Hepatocyte (in vitro differentiated cells): ENCODE data around the gene DEFB108B. TPM values are rescaled to one million over a fixed set of nuclear protein-coding genes. Genes with fewer than 3 reads are reported as not detected.
"Not testable (repeated sequence)": the region's sequence is repeated elsewhere in the genome, so short reads cannot be mapped to it uniquely, and the experiment has no call there.

ENCODE experiments used
- DNase-seq: peaks from one replicate; pipeline ENCODE4 v3.0.0-alpha.2; 2016; ENCODE audit warnings: low spot score
- H2AFZ ChIP-seq: fragments of 200-600 bp; sonication (generic); 2 replicates; pipeline ENCODE4 v1.6.0; 2016; ENCODE audit warnings: antibody characterized with exemption, mild to moderate bottlenecking
- H3K27ac ChIP-seq: fragments of 200-600 bp; sonication (generic); 2 replicates; pipeline ENCODE4 v1.5.1; 2016; ENCODE audit warnings: mild to moderate bottlenecking
- H3K27me3 ChIP-seq: fragments of 200-600 bp; sonication (generic); 2 replicates; pipeline ENCODE4 v1.6.1; 2016
- H3K36me3 ChIP-seq: fragments of 200-600 bp; sonication (generic); replicated peaks from 2 replicates; pipeline ENCODE4 v1.5.1; 2016; ENCODE audit warnings: low read depth; ENCODE audit not compliant: insufficient read depth
- H3K4me1 ChIP-seq: fragments of 200-600 bp; sonication (generic); 2 replicates; pipeline ENCODE4 v1.5.1; 2016; ENCODE audit warnings: mild to moderate bottlenecking, moderate library complexity; ENCODE audit not compliant: insufficient read depth
- H3K4me2 ChIP-seq: fragments of 200-600 bp; sonication (generic); 2 replicates; pipeline ENCODE4 v1.6.0; 2016
- H3K4me3 ChIP-seq: fragments of 200-600 bp; sonication (generic); 2 replicates; pipeline ENCODE4 v1.5.1; 2016; ENCODE audit warnings: mild to moderate bottlenecking
- H3K79me2 ChIP-seq: fragments of 200-600 bp; sonication (generic); 2 replicates; pipeline ENCODE4 v1.6.0; 2017; ENCODE audit warnings: mild to moderate bottlenecking
- H3K9me2 ChIP-seq: fragments of 200-600 bp; sonication (generic); replicated peaks from 2 replicates; pipeline ENCODE4 v1.6.0; 2017; ENCODE audit warnings: mild to moderate bottlenecking; ENCODE audit not compliant: insufficient read depth
- H3K9me3 ChIP-seq: fragments of 200-600 bp; sonication (generic); 2 replicates; pipeline ENCODE4 v1.5.1; 2016; ENCODE audit warnings: low read depth, mild to moderate bottlenecking
- H4K20me1 ChIP-seq: fragments of 200-600 bp; sonication (generic); 2 replicates; pipeline ENCODE4 v1.6.0; 2016; ENCODE audit warnings: mild to moderate bottlenecking; ENCODE audit not compliant: insufficient read depth, poor library complexity, severe bottlenecking
- WGBS: methylation state at CpG from one replicate; pipeline ENCODE4 v1.1.6; 2016; ENCODE audit warnings: low lambda C conversion rate; ENCODE audit errors: missing lambda C conversion rate; 5-methylcytosine and 5-hydroxymethylcytosine counted together
- polyA plus RNA-seq: library from polyadenylated mRNA; unstranded; fragments of >200 nt; fragmentation: Nextera tagmentation; extraction: Ambion mirVana; gene quantifications from 2 replicates; pipeline ENCODE4 v1.2.1, GENCODE V29; 2016
- small RNA-seq: library from RNA; depleted of rRNA; stranded (forward); fragments of <200 nt; gene quantifications from one replicate; pipeline ENCODE3, GENCODE V24; 2014
- total RNA-seq: library from RNA; depleted of rRNA; stranded (reverse); fragments of >200 nt; gene quantifications from 2 replicates; pipeline ENCODE4 v1.2.3, GENCODE V29; 2014

The DEFB108B gene
- total and polyA plus RNA-seq, 2 experiments from 2014 or later = not detected

DNA sequence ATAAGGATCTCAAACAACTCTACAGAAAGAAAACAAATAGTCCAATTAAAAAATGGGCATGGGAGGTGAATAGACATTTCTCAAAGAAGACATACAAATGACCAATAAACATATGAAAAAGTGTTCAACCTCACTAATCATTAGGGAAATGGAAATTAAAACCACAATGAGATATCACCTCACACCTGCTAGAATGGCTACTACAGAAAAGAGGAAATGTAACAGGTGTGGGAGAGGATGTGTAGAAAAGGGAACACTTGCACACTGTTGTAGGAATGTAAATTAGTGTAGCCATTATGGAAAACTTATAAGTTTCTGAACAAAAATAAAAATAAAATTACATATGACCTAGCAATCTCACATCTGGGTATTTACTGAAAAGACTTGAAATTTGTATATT, 37.7 kb downstream of the DEFB108B start:
- H3K36me3 ChIP-seq, H2AFZ ChIP-seq, H3K27ac ChIP-seq, H3K4me3 ChIP-seq, DNase-seq, H3K79me2 ChIP-seq, H4K20me1 ChIP-seq, H3K9me3 ChIP-seq, H3K27me3 ChIP-seq, H3K9me2 ChIP-seq, H3K4me2 ChIP-seq, H3K4me1 ChIP-seq: not testable (repeated sequence)

DNA sequence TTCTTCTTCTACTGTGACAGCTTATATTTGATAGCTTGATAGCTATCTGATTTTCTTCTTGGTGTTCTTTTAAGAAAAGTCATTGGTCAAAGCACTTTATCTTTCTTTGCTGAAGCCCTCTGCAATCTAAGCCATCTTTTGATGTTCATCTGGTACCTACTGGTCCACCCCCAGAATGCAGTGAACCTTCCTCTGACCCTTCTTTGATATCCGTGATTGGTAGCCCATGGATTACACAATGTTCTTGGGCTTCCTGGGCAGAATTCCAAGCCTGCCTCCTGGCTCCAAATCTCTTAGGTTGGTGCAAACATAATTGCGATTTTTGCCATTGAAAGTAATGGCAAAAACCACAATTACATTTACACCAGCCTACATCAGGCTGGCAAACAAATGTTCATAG, 43.3 kb downstream of the DEFB108B start:
- 84% methylated on average over 2 of the region's 2 CpGs for WGBS
- not testable (repeated sequence) for H3K27me3 ChIP-seq, H3K4me2 ChIP-seq, H3K36me3 ChIP-seq, DNase-seq, H3K4me1 ChIP-seq, H3K79me2 ChIP-seq, H3K9me3 ChIP-seq, H3K4me3 ChIP-seq, H3K9me2 ChIP-seq, H3K27ac ChIP-seq, H4K20me1 ChIP-seq, H2AFZ ChIP-seq

DNA sequence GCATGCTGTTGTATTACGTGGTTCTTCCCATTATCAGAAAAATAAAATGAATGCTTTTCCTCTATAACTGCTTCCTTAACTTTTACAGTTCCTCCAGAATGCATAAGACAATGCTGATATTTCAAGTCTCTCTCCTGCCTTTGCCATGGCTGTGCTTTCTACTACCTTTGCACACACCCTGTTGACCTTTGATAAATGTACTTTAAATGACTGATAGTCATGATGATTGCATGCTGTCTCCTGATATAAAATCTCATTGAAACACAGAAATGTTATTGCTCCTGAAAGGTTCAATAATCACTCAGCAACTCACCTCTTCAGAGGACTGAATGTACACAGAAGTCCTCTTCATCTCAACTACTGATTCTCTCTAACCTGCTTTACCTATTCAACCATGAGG, 45.1 kb downstream of the DEFB108B start, which contains the start of gene DEFB131B:
Gene DEFB131B (plus strand): TSS at position 395 of the 400 bp plus-strand sequence. CDS start 0 bp downstream, at position 395.
- not testable (repeated sequence) for H4K20me1 ChIP-seq
- WGBS = 86% methylated on average over 1 of the region's 1 CpG

DNA sequence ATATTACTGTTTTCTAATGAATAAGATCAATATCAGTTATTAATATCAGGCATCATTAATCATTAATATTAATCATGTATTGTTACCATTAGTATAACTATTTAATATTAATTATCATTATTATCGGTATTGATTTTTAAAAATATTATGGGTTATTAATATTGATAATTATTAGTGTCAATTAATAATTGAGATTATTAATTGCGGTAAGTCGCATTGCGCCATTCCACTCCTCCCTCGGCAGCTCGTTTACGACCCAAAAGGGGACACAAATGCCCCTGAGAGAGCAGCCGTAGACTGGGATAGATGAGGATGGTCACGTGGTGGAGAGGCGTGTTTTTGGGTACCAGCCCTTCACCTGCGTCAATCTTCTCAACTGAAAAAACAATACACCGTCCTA, 52.8 kb downstream of the DEFB108B start:
- H3K27ac ChIP-seq, H3K79me2 ChIP-seq, H3K4me2 ChIP-seq, DNase-seq, H3K27me3 ChIP-seq, H3K36me3 ChIP-seq, H3K9me3 ChIP-seq, H3K4me3 ChIP-seq, H4K20me1 ChIP-seq, H3K4me1 ChIP-seq, H2AFZ ChIP-seq, H3K9me2 ChIP-seq: not testable (repeated sequence)
- WGBS = 98% methylated on average over 12 of the region's 12 CpGs

More for the DNA sequence above, 45.1 kb downstream of the DEFB108B start, which contains the start of gene DEFB131B:
- not testable (repeated sequence) for H3K9me2 ChIP-seq, H3K36me3 ChIP-seq, H3K4me3 ChIP-seq, H3K27ac ChIP-seq, H3K79me2 ChIP-seq, H2AFZ ChIP-seq, H3K27me3 ChIP-seq, H3K4me2 ChIP-seq, H3K9me3 ChIP-seq, DNase-seq, H3K4me1 ChIP-seq

Small RNA genes lying within 50 kb of the gene (small RNA-seq; reads per million reads assigned to genes)
- not detected for gene RNA5SP342

Other genes with a start within 250 kb of the DEFB108B start
- gene DEFB131B, start 45.3 kb downstream of the DEFB108B start, total RNA-seq = not detected in 2 replicates
- gene DEFB131B, start 45.3 kb downstream of the DEFB108B start, polyA plus RNA-seq = not detected in 2 replicates
- 5.9 and 9.7 TPM in 2 replicates for gene XNDC1N, start 95.4 kb downstream of the DEFB108B start, total RNA-seq
- gene XNDC1N, start 95.4 kb downstream of the DEFB108B start, polyA plus RNA-seq = 1.6 and 7.1 TPM in 2 replicates
- 26.4 and 26.5 TPM in 2 replicates for gene RNF121, start 95.8 kb downstream of the DEFB108B start, total RNA-seq
- gene RNF121, start 95.8 kb downstream of the DEFB108B start, polyA plus RNA-seq = 29.4 and 38.1 TPM in 2 replicates
- 2.4 and 2.8 TPM in 2 replicates for gene IL18BP, start 165.7 kb downstream of the DEFB108B start, total RNA-seq
- gene IL18BP, start 165.7 kb downstream of the DEFB108B start, polyA plus RNA-seq = 2.2 and 2.6 TPM in 2 replicates
- 129 and 140 TPM in 2 replicates for gene NUMA1, start 247.3 kb downstream of the DEFB108B start, total RNA-seq
- 103 and 116 TPM in 2 replicates for gene NUMA1, start 247.3 kb downstream of the DEFB108B start, polyA plus RNA-seq
- gene LRRC51, start 247.7 kb downstream of the DEFB108B start, total RNA-seq = 2.1 and 4.5 TPM in 2 replicates
- 3.7 and 7.8 TPM in 2 replicates for gene LRRC51, start 247.7 kb downstream of the DEFB108B start, polyA plus RNA-seq